Type B pancreatic cell (in vitro differentiated cells): ENCODE measurements around the gene RHOJ. TPM values are rescaled to one million over a fixed set of nuclear protein-coding genes. Genes with fewer than 3 reads are reported as not detected.

Experiments used
- DNase-seq: peaks from one replicate; pipeline ENCODE4 v3.0.0; 2021; ENCODE audit warnings: mixed read lengths; ENCODE audit not compliant: unreplicated experiment; ENCODE audit errors: extremely low spot score
- H3K27ac Mint-ChIP-seq: 2 replicates; pipeline ENCODE4 v1.8.0; 2021; ENCODE audit warnings: mild to moderate bottlenecking, mixed read lengths
- H3K27me3 Mint-ChIP-seq: 2 replicates; pipeline ENCODE4 v1.8.0; 2021; ENCODE audit warnings: mixed read lengths
- H3K36me3 Mint-ChIP-seq: 2 replicates; pipeline ENCODE4 v1.8.0; 2021; ENCODE audit warnings: mixed read lengths
- H3K4me1 Mint-ChIP-seq: one replicate; pipeline ENCODE4 v1.8.0; 2021; ENCODE audit warnings: mixed read lengths; ENCODE audit not compliant: unreplicated experiment
- H3K4me3 Mint-ChIP-seq: 2 replicates; pipeline ENCODE4 v1.8.0; 2021; ENCODE audit warnings: mild to moderate bottlenecking, mixed read lengths
- H3K9me3 Mint-ChIP-seq: 2 replicates; pipeline ENCODE4 v1.8.0; 2021; ENCODE audit warnings: mixed read lengths
- CTCF ChIP-seq: fragments of 200-600 bp; sonication (generic); conservative IDR thresholded peaks from 2 replicates; pipeline ENCODE4 v1.5.0; 2021; ENCODE audit warnings: antibody characterized with exemption, mild to moderate bottlenecking
- total RNA-seq: library from RNA; stranded (reverse); gene quantifications from 2 replicates; pipeline ENCODE4 v1.2.1, GENCODE V29; 2021; ENCODE audit warnings: low replicate concordance

RHOJ gene
- total RNA-seq, 1 donor from 2014 or later: 16.3 TPM

GRCh38 chr14:63290741-63291430 is 86.6 kb downstream of the RHOJ start:
- DNase-seq: no peak
- Mint-ChIP-seq H3K9me3 (peaks cover 3% of the 10 kb centered on the region), H3K4me1 (peaks cover 9% of the 10 kb centered on the region), H3K27me3 (no peaks in the 10 kb centered on the region), H3K4me3 (no peak overlapping the region), H3K27ac (no peak overlapping the region), H3K36me3 (no peaks in the 10 kb centered on the region)
- no peak for TF ChIP-seq CTCF

GRCh38 chr14:63292805-63293204 is 88.6 kb downstream of the RHOJ start:
- Mint-ChIP-seq H3K4me1 (peaks cover 14% of the 10 kb centered on the region), H3K4me3 (no peak overlapping the region), H3K27ac (no peak overlapping the region), H3K9me3 (peaks cover 3% of the 10 kb centered on the region), H3K36me3 (no peaks in the 10 kb centered on the region), H3K27me3 (no peaks in the 10 kb centered on the region)
- DNase-seq: no peak
- no peak for TF ChIP-seq CTCF

- peaks cover 3% of the 10 kb centered on the region for H3K9me3 Mint-ChIP-seq
- H3K4me1 Mint-ChIP-seq: peaks cover 14% of the 10 kb centered on the region
- DNase-seq: no peak
- H3K27me3 Mint-ChIP-seq: no peaks in the 10 kb centered on the region
- no peak overlapping the region for H3K4me3 Mint-ChIP-seq
- H3K36me3 Mint-ChIP-seq: no peaks in the 10 kb centered on the region
- TF ChIP-seq CTCF: no peak
- H3K27ac Mint-ChIP-seq: no peak overlapping the region
Measured at GRCh38 chr14:63295231-63295685, 91.0 kb downstream of the RHOJ start.

- no peaks in the 10 kb centered on the region for H3K27me3 Mint-ChIP-seq
- H3K4me1 Mint-ChIP-seq: peaks cover 10% of the 10 kb centered on the region
- no peak overlapping the region for H3K27ac Mint-ChIP-seq
- peaks cover 3% of the 10 kb centered on the region for H3K9me3 Mint-ChIP-seq
- no peak overlapping the region for H3K4me3 Mint-ChIP-seq
- no peak for DNase-seq
- H3K36me3 Mint-ChIP-seq: no peaks in the 10 kb centered on the region
- TF ChIP-seq CTCF: no peak
Measured at GRCh38 chr14:63296060-63296563, 91.9 kb downstream of the RHOJ start.

- Mint-ChIP-seq H3K4me3 (no peak overlapping the region), H3K27me3 (no peaks in the 10 kb centered on the region), H3K4me1 (peaks cover 6% of the 10 kb centered on the region), H3K36me3 (no peaks in the 10 kb centered on the region), H3K9me3 (peaks cover 3% of the 10 kb centered on the region), H3K27ac (no peak overlapping the region)
- no peak for TF ChIP-seq CTCF
- no peak for DNase-seq
Measured at GRCh38 chr14:63297372-63298063, 93.3 kb downstream of the RHOJ start.
